Cerebellar cortex (tissue), 1 donor: Measurements from ENCODE around the gene CALD1.
A peak's percentile ranks its signal among the peaks of the same experiment; 100 is the strongest.
"Not testable (repeated sequence)": the region's sequence is repeated elsewhere in the genome, so short reads cannot be mapped to it uniquely, and the experiment has no call there.

Source experiments
- DNase-seq: peaks from one replicate; pipeline ENCODE4 v3.0.0-alpha.2; 2015; ENCODE audit warnings: low spot score

Gene CALD1

GRCh38 chr7:134954197-134955082, 175.0 kb downstream of the CALD1 start:
- peak; percentile 62 for DNase-seq

DNA sequence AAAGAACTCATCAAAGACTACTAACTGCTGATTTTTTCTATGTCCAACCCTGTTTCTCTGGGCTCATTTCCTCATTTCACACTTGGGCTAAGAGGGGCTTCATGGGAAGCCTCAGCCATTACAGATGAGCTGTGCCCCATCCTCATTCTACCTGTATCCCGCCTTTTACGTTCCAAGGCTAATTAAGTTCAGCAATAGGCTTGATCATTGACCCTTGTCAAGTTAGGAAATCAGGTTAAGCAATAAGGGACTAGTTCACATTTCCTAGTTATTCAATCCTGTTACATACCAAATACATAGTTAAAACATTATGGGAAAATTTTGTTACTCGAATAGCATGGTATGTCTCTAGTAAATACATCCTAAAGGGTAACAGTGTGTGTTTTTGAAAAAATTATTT, 177.6 kb downstream of the CALD1 start:
- no peak for DNase-seq

- DNase-seq, result no peak
These were observed 180.4 kb downstream of the CALD1 start for GRCh38 chr7:134959810-134960209.

DNA sequence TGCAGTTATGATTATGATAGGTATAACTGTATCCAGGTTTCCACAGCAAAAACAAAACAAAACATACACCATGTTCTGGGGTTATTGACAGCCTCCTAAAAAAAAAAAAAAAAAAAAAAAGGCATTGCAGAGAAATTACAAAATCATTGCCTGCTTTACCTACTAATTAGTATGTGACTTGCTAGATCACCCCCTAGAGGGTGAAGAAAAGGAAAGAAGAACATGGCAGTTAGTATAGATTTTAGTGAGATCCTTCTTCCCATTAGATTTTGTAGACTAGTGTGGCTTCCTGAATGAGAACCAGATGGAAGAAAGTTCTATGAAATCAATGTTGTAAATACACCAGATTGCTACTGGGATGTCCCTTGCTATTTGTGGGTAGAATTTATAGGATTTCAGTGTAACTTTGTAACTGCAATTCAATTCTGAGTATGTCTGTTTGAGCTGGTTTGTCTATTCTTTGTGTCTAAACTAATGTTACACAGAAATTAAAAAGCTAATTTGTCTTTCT, 182.9 kb downstream of the CALD1 start:
- DNase-seq, result no peak

GRCh38 chr7:134963036-134963435, 183.6 kb downstream of the CALD1 start:
- no peak for DNase-seq

DNA sequence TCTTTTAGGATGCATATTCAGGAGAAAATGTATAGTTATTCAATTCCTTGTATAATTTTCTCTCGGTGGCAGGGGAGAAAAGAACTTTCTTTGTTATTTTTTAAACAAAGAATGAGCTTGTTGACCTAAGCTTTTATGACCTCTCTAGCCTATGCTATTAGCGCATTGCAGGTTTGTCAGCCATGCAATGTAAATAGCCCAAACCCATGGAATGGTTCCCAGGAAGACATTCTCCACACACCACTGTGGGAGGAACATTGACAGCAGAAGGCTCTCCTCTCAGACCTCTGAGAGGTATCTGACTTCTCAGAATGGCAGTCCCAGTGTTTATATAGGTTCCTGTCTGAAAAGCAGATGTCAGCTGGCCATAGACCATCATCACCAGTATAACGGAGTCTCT, 187.3 kb downstream of the CALD1 start:
- DNase-seq, result no peak

DNA sequence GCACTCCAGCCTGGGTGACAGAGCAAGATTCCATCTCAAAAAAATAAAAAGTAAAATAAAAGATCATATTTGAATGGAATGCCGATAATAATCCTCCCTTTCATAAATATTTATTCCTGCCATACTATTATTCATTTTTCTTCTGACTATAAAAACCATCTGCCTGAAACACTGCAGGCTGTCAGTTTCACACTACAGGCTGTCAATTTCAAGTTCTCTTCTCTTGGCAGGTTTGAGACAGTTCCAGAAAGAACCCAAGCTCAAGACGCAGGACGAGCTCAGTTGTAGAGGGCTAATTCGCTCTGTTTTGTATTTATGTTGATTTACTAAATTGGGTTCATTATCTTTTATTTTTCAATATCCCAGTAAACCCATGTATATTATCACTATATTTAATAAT, 188.7 kb downstream of the CALD1 start:
- no peak for DNase-seq

GRCh38 chr7:134981645-134982044, 202.2 kb downstream of the CALD1 start:
- not testable (repeated sequence) for DNase-seq

GRCh38 chr7:134985894-134986362, 206.5 kb downstream of the CALD1 start:
- no peak for DNase-seq

DNA sequence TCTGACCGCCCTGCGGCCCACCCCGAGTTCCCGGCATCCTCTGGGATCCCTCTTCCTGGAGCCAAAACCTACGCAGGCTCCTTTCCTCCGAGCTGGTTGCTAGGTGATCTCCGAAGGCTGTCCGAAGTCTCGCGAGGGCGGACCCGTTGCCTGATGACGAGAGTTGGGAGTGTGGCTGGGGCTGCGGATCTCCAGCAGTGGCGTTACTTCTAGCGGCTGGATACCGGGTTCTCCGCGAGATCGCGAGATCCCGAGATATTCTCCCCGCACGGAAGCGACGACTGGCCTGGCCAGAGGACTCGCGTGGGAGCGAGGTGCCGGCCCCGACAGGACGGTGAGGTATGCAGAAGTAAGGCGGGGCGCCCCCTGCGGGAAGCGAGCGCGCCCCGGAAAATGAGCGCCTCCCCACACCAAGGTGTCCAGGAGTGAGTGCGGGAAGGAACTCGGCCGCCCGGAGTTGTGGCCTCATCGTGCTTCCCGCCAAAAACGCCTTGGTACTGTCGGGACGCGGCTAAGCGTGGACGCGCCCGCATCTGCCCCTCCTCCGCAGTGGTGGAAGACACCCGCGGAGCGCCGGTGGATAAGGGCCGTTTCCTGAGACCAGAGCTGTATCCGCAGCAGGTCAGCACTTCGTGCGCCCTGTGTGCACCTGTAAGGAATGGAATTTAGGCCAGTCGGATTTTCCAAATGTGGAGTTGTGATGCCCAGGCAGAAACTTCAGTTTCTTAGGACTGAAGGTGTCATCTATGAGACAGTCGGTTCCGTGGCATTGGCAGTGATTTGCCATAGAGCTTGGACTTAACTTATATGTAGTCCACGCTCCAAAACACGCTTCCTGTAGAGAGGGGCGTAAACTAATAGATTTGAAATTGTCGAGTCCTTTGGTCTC, 207.2 kb downstream of the CALD1 start, which contains the start of gene AGBL3:
AGBL3 (plus strand) TSS at position 146 of the 889 bp plus-strand sequence. CDS start 1,426 bp downstream, outside the sequence.
- peak; percentile 97 for DNase-seq

GRCh38 chr7:134988161-134988560, 208.7 kb downstream of the CALD1 start:
- no peak for DNase-seq

DNA sequence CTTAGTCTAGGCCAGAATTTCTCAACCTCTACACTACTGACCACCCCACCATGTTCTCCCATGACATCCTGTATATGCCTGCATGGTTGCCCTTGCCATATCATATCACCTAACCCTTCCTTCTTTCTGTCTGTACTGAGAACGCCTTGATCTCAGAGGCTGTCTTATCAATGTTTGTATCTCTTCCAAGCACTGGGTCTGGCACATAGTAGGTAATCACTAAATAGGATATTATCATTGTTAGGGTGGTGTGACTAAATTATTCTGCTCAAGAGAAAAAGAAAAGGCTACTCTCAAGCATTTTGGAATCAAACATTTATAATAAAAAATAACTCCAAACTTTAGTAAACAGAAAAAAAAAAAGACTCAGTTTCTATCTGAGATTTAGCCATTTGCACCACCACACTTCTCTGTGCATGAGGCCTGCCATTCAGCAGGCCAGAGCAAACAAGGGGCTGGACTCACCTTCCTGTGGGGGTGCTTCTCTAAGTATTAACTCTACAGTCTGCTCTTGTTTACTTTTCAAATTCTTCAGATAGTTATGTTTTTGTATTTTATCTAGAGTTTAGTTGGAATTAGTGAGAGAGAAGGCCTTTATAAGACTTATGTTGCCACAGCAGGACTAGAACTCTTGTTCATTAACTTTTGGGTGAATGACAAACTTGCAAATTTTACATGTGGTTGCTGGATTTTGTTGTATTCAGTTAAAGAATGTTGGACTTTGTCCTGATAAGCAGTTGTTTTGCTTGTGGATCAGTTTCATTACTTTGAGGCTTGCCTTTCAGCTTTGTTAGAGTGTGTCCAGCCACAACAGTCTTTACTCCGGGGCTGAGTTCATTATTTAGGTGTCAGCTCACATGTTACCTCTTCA, 212.3 kb downstream of the CALD1 start:
- DNase-seq, result no peak

- no peak for DNase-seq
These were observed 213.3 kb downstream of the CALD1 start for GRCh38 chr7:134992626-134993179.

DNA sequence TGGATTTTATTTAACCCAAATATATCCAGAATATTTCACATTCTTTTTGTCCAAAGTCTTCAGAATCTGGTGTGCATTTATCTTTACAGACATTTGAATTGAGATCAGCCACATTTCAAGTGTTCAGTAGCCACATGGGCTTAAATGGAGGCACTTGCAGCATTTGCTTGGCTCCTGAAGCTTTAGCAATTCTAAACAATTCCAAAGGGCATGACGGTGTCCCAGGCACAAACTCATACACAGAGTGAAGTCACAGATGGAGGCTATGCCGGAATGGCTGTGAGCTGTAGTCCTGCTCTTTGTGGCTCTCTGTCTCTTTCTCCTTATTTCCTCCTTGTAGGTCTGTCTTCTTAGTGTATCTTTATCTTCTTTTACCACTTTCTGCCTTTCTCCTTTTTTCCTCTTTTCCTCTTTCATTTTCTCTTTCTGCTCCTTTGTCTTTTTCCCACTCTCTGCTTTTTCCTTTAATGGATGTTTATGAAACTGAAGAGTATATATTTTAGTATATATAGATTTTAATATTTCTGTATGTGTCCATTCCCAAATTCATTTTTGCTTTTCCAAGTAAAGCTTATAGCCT, 214.5 kb downstream of the CALD1 start:
- no peak for DNase-seq

GRCh38 chr7:134995239-134996096, 216.0 kb downstream of the CALD1 start:
- DNase-seq, result no peak

DNA sequence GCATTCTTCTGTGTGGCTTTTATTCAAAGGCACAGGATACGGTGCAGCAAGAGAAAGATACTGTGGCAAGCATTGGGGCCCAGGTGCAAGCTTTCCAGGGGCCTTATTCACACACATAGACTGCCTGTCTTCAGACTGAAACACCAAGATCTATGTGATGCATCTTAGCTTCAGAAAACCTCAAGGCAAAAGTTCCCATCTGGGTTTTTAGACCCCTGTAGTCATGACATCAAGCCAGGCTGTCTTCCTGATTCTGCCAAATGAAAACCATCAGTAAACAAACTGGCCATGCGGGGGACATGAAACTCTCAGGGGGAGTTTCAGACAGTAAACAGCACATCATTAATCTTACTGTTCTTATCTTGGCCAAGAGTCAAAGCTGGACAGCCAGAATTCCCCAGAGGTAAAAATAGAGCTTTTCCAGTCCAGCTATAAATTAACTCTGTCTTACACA, 216.7 kb downstream of the CALD1 start:
- DNase-seq, result no peak

DNA sequence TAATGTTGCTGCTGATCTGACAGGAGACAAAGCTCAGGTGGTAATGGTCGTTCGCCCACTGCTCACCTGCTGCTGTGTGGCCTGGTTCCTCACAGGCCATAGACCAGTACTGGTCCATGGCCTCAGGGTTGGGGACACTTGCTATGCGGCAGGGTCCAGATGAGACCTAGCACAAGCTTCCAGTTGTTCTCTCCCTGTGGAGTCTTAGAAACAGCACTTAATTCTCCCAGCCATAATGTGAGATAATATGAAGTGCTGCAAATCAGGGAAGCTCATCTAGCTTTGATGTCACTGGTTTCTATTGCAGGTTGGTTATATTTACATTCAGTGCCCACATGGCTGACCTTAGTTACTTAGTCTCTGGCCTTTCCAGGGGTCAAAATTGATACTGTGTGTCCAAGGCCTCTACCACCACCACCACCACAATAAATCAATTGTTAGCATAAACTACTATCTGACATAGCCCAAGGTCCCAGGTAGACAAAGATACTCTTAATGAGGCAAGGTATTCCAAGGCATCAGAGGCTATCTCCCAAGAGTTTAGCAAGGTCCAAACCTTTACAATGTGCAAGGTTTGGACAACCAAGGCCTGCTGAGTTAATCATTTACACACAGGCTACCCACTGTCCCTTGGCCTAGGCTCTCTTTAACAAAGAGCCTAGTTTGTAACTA, 217.9 kb downstream of the CALD1 start:
- no peak for DNase-seq

- DNase-seq, result no peak
These were observed 219.7 kb downstream of the CALD1 start for GRCh38 chr7:134999136-134999535.
